Measurements from ENCODE around the gene MPZL2. TPM values are rescaled to one million over a fixed set of nuclear protein-coding genes. Genes with fewer than 3 reads are reported as not detected.

The MPZL2 gene
- total RNA-seq, 1 donor from 2014 or later, result 53.0 TPM

- H3K36me3 ChIP-seq, result no peaks in the 10 kb centered on the region
- intact Hi-C loops (cut with DNase I), result no loop called here
- H3K27me3 ChIP-seq, result no peaks in the 10 kb centered on the region
- no peak overlapping the region for H3K27ac ChIP-seq
- no peak for TF ChIP-seq CTCF (IDR thresholded peaks at IDR 0.05)
- no peaks in the 10 kb centered on the region for H3K9me3 ChIP-seq
- H3K4me1 ChIP-seq, result no peaks in the 10 kb centered on the region
- no peak overlapping the region for H3K4me3 ChIP-seq
- DNase-seq (ENCODE audit: low spot score in 2 of 2), result no peak
Measured at GRCh38 chr11:118238421-118238820, 25.7 kb downstream of the MPZL2 start.

- Histone ChIP-seq H3K36me3 (no peaks in the 10 kb centered on the region), H3K4me3 (no peak overlapping the region), H3K27ac (no peak overlapping the region), H3K9me3 (no peaks in the 10 kb centered on the region), H3K4me1 (no peaks in the 10 kb centered on the region), H3K27me3 (no peaks in the 10 kb centered on the region)
- DNase-seq (ENCODE audit: low spot score in 2 of 2), result no peak
- no peak for TF ChIP-seq CTCF (IDR thresholded peaks at IDR 0.05)
- intact Hi-C loops (cut with DNase I), result no loop called here
Measured at GRCh38 chr11:118236170-118236569, 27.9 kb downstream of the MPZL2 start.

GRCh38 chr11:118234833-118235232 is 29.3 kb downstream of the MPZL2 start:
- no peaks in the 10 kb centered on the region for H3K27me3 ChIP-seq
- no peaks in the 10 kb centered on the region for H3K4me1 ChIP-seq
- no peak for DNase-seq (ENCODE audit: low spot score in 2 of 2)
- no peak overlapping the region for H3K4me3 ChIP-seq
- H3K27ac ChIP-seq, result no peak overlapping the region
- H3K36me3 ChIP-seq, result no peaks in the 10 kb centered on the region
- H3K9me3 ChIP-seq, result no peaks in the 10 kb centered on the region
- no peak for TF ChIP-seq CTCF (IDR thresholded peaks at IDR 0.05)
- intact Hi-C loops (cut with DNase I), result no loop called here

GRCh38 chr11:118233850-118234249 is 30.2 kb downstream of the MPZL2 start:
- intact Hi-C loops (cut with DNase I), result no loop called here
- no peak for DNase-seq (ENCODE audit: low spot score in 2 of 2)
- Histone ChIP-seq H3K36me3 (no peaks in the 10 kb centered on the region), H3K4me3 (no peak overlapping the region), H3K27me3 (no peaks in the 10 kb centered on the region), H3K9me3 (no peaks in the 10 kb centered on the region), H3K4me1 (no peaks in the 10 kb centered on the region), H3K27ac (no peak overlapping the region)
- TF ChIP-seq CTCF (IDR thresholded peaks at IDR 0.05), result no peak

- Histone ChIP-seq H3K4me3 (no peak overlapping the region), H3K9me3 (no peaks in the 10 kb centered on the region), H3K4me1 (no peaks in the 10 kb centered on the region), H3K27ac (no peak overlapping the region), H3K36me3 (no peaks in the 10 kb centered on the region), H3K27me3 (no peaks in the 10 kb centered on the region)
- intact Hi-C loops (cut with DNase I), result no loop called here
- DNase-seq (ENCODE audit: low spot score in 2 of 2), result no peak
- TF ChIP-seq CTCF (IDR thresholded peaks at IDR 0.05), result no peak
Measured at GRCh38 chr11:118233377-118233776, 30.7 kb downstream of the MPZL2 start.

GRCh38 chr11:118232659-118233058 is 31.4 kb downstream of the MPZL2 start:
- Histone ChIP-seq H3K4me1 (no peaks in the 10 kb centered on the region), H3K36me3 (no peaks in the 10 kb centered on the region), H3K9me3 (no peaks in the 10 kb centered on the region), H3K27ac (no peak overlapping the region), H3K4me3 (no peak overlapping the region), H3K27me3 (no peaks in the 10 kb centered on the region)
- DNase-seq (ENCODE audit: low spot score in 2 of 2), result no peak
- TF ChIP-seq CTCF (IDR thresholded peaks at IDR 0.05), result no peak
- intact Hi-C loops (cut with DNase I), result no loop called here
